HG02623 (cell line): Measurements from ENCODE around the gene GRK6.

Experiments
- ATAC-seq: cut with Tn5 transposase; IDR thresholded peaks from one replicate; pipeline ENCODE4 v1.9.1; 2021; ENCODE audit warnings: moderate library complexity; ENCODE audit not compliant: unreplicated experiment

GRK6 gene

DNA sequence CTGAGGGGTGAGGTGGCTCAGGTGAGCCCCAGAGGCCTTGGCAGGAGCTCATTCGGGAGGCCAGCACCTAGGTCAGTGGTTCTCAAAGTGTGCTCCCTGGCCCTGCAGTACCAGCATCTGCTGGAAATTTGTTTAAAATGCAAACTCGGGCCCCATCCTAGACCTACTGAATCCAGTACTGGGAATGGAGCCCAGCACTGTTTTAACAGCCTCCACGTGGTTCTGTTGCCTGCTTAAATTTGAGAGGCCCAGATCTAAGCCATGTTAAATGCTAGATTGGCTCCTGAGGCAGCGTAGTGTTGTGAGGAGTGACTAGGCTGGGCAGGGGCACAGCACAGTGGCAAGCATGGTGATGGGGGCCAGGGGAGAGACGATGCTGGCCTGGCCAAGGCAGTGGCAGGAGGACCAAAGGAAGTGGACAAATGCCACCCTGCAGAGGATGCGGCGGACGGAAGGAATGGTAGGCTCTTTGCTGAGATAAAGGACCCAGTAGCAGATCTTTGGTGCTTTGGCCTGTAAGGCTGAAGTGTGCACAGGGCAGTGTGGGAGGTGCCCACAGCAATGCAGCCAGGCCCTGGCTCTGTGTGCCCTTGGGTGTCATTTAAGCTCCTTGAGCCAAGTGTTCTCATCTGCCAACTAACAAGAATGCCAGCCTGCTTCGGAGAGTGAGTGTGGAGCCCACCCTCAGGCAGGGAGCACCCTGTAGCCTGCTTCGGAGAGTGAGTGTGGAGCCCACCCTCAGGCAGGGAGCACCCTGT is 24.4 kb downstream of the GRK6 start:
- ATAC-seq, result no peak

DNA sequence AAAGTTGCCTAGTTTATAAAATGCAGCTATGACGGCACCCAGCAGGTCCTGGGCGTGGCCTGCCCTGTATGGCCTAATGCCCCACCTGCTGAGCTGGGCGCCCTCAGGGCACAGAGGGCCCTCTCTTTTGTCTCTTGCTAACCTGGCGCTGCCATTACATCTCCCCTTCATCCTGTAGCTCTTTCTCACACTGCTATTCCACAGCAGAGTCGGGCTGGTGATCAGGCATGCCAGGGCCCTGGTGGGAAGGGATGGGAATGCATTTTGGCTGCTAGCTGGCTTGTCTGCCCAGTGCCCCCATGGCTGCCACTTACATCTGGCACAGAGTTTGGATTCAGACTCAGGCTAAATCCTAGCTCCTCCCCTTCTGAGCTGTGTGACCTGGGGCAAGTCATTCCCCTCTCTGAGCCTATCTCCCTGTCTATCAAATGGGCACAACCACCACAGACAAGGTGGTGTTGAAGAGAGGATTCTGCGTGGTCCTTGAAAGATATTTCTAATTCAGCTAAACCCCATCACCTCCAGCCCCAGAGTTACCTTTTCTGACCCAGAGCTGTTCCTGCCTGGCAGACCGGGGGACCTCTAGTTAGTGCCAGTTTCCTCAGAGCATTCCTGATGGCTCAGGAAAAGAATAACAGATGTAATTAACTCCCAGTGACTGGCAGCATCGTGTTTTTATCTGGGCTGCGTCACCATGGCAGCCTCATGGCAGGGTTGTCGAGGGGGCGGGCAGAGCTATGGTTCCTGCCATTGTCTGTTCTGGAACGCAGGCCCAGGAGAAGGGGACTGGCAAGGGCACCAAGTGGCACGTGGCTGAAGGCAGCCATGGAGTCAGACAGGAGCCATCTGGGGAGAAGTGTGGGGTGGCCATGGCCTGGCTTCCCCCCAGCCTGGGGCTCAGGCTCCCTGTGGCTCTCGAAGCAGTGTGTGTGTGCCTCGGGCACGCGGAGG is 26.5 kb downstream of the GRK6 start:
- no peak for ATAC-seq

DNA sequence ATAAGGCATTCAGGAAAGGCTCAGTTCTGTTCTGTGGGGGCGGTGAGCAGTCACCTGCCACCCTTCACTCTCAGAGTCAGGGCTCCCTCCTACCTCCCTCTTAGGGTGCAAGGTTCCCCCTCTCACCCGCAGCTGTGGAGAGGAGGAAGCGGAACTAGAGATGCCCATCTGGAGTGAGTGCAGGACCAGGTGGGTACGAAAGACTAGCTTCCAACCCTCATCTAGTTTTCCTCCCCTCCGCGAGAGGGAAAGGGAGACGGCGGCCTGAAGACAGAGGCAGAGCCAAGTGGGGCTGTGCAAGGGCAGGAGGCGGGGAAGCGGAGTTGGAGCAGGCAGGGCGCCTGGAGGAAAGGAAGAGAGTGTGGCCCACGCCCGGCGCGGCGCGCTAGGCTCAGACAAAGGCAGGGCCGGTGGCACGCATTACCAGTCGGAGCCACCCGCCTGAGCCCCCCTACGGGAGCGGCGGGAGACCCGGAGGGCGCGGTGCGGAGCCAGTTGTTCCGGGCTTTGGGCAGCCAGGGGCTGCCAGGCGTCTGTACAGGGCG is 27.4 kb downstream of the GRK6 start:
- no peak for ATAC-seq

DNA sequence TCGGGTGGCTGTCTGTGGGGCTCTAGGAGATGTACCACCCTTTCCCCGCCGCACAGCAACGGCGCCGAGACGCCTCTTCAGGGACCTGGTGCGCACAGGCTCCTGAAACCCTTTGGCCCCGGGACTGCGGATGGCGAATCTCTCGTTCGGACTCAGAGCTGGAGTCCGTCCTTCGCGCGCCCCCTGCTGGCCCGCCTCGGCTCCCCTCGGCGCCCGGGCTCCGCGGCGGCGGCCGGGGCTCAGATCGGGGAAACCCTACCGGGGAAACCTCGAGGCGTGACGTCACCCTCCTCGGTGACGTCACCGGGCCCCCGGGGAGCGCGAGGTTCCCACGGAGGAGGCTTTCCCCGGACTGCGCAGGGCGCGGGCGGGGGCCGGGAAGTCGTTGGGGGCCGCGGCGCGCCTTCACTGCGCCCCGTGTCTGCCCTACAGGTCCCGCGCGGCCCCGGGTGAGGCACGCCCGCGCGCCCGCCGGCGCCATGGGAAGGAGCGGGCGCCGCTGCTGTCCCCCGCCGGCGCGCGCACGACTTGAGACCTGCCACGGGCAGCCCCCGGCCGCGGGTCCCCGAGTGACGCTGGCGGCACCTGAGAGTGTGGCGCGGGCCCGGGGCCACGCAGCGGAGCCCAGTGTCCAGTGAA is 28.0 kb downstream of the GRK6 start:
- ATAC-seq, result peak; percentile 46

DNA sequence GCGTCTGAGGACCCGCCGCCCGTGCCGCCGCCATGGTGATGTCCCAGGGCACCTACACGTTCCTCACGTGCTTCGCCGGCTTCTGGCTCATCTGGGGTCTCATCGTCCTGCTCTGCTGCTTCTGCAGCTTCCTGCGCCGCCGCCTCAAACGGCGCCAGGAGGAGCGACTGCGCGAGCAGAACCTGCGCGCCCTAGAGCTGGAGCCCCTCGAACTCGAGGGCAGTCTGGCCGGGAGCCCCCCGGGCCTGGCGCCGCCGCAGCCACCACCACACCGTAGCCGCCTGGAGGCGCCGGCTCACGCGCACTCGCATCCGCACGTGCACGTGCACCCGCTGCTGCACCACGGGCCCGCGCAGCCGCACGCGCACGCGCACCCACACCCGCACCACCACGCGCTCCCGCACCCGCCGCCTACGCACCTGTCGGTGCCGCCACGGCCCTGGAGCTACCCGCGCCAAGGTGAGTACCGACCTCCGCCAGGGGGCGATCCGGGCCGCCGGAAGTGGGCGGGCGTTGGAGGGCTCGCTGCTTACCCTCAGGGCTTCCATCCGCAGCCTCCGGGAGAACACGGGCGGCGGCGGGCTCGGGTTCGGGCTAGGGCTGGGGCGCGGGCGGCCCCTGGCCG is 28.7 kb downstream of the GRK6 start:
- peak; percentile 51 for ATAC-seq

DNA sequence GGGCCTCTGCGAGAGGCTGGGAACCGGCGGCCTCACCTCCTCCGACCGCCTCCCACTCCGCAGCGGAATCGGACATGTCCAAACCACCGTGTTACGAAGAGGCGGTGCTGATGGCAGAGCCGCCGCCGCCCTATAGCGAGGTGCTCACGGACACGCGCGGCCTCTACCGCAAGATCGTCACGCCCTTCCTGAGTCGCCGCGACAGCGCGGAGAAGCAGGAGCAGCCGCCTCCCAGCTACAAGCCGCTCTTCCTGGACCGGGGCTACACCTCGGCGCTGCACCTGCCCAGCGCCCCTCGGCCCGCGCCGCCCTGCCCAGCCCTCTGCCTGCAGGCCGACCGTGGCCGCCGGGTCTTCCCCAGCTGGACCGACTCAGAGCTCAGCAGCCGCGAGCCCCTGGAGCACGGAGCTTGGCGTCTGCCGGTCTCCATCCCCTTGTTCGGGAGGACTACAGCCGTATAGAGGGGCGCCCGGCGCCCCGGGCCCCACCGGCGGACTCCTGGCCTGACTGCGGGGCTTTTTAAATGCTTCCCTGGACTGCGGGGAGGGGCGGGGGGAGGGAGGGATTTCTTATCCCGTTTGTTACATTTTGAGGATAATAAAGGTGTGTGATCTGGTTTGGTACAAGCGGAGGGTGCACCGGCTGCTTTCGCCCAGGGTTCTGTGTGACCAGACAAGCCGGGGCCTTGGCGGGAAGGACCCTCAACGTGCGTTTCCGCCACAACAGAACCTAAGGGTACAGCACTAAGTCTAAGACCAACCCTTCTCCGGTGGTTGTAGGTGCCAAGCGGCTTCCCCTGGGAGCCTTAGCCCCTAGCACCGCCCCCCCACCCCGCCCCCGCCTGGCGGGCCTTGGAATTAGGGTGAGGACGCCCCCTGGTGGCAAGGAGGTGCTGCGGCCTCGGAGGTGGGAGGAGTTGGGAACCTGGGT is 29.4 kb downstream of the GRK6 start:
- peak; percentile 13 for ATAC-seq

DNA sequence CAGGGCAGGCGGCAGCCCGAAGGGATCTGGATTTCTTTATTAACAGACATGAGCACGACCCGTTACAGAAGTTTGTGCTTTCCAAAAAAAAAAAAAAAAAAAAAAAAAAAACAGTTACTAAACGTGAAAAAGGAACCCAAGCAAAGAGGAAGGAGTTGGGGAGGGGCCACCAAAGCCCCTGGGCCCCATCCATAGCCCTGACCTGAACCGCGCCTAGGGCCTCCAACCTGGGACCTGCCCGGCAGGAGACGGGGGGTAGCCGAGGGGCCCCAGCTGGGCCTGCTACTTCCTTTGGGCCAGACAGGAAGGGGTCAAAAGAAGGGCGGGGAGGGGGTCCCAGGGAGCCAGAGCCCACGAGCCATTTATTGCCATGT is 30.1 kb downstream of the GRK6 start:
- ATAC-seq, result no peak

DNA sequence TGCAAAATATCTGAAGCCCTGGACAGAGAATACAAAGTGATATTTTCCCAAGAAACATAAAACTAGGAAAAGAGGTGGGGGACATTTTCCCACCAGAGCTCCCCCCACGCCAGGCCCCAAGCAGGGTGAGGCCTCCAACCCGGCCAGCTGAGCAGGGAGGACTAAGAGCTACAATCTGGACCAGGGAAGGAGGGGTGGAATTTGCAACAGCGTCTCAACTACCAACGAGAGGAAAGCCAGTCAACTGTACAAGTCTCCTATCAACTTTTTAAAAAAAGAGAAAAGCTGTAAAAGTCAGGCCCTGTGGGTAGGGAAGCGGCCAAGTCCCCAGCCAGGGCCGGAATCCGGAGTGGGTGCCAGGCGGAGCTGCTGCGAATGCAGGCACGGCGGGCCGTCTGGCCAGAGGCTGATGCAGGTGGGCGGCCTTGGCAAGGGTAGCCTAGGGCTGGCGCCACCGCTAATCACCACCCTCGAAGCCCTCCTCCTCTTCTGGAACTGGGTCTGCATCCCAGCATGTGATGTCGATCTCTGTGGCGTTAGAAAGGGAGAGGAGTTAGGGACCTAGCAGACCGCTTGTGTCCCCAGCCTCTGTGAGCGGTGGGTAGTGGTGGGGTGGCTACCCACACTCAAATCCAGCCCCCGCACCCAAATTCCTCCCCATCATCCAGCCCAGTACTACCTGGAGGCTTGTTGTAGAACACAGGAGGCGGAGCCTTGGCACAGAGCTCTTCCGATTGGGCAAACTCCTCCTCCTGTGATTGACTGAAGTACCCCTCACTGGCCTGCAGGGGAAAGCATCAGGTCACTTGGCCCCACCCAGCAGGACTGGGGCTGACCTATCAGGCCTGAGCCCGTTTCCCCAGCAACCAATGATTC is 30.7 kb downstream of the GRK6 start:
- peak; percentile 27 for ATAC-seq

DNA sequence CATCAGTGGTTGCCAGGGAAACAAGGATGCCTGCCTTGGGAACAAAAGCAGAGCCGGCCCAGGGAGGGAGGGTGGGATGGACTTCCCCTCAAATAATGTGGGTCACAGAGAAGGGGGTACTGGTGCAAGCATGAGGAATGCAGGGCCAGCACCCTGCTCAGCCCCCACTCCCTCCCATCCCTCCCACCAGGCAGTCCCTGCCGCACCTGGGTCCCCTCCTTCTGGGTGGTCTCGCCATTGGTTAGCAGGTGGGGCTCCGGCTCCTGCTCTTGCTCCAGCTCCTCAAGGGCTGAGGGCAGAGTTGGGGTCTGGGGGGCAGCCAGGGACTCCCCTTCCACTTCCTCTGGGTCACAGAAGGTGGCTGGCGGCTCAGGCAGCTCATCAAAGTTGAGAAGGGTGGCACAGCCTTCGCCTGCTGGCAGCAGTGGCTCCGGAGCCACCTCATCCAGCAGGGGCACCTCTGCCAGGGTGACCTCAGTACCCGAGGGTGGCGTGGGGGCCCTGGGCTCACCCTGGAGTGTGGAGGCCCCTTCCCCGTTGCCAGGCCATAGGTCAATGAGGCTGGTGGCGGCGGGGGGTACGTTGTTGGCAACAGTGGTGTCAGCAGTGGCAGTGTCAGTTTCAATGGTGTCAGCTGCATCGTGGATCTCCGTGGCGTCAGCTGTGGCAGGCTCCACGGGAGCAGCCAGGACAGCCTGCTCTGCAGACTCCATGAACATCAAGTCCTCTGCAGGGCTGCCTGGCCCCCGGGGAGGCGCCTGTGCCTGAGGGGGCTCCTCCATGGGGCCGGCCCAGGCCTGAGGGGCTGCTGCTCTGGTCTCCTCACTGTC is 31.6 kb downstream of the GRK6 start:
- ATAC-seq, result no peak

DNA sequence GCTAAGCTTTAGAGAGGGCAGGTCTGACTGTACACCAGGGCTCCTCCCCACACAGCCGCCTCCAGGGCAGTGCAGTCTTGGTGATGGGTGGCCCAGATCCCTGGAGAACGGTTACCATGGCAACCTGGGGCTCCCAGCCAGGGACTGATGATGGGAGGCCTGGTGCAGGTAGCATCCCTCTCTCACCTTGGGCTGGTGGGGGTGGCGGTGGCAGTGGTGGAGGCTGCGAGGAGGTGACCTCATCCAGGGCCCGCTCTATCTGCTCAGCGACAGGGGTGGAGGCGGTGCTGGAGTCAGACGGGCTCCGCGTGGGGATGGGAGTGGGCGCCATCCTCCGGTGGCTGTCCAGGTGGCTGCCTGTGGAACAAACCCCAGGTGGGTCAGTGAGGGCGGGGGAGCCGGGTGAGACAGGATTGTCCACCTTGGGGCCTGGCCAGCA is 32.5 kb downstream of the GRK6 start:
- ATAC-seq, result no peak

DNA sequence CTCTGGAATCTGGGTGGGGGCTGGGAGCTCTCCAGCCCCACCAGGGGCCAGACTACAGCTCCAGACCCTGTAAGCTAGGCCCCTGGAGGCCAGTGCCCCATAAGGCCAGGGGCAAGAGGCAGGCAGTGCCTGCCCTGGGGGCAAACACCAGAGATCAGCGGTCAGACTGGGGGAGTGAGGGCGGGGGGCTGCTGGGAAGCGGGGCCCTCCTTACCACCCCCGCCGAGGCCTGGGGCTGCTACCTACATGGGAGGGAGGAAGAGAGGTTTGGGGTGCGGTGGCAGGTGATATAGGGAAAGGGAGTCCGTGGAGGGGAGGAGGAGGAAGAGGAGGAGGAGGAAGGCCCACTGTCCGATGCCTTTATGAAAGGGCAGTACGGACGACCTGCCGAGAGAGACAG is 32.9 kb downstream of the GRK6 start:
- ATAC-seq, result no peak

DNA sequence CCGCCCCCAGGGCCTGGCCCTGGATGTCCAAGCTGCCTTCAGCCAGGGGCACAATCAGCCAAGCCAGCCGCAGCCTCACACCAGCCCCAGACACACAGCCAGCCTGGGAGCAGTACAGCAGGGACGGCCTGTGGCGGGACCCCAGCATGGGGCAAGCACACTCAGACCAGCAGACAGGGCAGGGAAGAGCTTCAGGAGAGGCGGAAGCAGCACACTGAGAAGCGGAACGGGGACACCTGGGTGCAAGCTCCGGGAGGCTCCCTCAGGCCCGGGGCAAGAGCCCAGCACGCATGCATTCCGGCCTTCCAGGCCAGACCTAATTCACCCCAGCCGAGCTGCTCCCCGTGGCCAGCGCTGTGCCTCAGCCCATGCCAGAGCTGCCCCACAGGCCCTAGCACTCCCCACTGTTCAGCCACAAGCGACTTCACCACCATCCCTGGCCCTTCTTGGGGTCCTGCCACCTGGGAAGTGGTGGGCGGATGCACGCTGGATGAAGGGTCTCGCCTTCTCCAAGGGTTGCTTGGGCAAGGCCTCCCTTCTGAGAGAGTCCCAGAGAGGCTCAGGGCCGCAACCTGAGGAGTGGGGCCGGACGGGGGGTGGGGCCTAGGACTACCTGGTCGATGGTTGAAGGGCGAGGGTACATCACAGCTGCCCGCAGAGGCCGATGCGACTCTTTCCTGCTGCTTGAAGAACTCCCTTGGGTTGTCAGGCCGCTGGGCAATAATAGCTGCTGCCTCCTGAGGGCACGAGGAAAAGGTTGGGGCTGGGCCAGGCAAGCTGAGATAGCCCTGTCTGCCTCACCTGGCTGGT is 33.5 kb downstream of the GRK6 start:
- no peak for ATAC-seq

DNA sequence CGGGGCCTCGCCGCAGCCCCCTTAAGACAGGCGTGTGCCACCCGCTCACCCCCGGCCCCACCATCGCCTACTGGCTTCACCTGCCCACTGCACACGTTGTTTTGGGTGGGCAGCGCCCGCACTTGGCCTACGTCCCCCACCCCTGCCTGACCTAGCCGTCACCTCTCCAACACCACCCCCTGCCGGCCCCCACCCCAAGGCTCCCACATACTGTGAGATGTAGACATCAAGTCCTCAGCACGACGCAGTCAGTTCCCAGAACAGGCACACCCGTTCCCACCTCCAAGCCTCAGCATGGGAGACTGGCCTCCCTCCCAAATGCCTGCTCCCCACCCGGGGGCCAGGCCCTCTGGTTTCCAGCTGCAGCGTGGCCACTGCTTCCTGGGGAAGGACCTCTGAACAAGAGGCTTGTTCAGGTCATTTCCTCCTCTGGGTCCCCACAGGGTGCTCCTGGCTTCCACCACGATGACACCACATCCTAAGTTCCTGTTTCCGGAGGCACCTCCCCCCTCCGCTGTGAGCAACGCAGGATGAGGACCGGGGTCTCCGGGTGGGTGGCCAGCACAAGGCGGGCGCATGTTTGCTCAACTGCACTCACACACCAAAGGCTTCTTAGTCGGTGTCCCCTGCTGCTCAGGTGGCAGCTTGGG is 35.7 kb downstream of the GRK6 start:
- ATAC-seq, result no peak

DNA sequence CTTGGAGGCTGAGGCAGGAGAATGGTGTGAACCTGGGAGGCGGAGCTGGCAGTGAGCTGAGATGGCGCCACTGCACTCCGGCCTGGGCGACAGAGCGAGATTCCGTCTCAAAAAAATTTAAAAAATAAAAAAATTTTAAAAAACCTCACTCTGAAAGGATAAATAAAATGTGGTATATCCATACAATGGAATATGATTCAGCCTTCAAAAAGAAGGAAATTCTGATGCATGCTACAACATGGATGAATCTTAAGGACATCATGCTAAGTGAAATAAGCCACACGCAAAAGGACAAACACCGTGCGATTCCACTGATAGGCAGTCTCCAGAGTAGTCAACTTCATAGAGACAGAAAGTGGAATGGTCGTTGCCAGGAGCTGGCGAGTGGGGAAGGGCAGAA is 38.6 kb downstream of the GRK6 start:
- ATAC-seq, result no peak

DNA sequence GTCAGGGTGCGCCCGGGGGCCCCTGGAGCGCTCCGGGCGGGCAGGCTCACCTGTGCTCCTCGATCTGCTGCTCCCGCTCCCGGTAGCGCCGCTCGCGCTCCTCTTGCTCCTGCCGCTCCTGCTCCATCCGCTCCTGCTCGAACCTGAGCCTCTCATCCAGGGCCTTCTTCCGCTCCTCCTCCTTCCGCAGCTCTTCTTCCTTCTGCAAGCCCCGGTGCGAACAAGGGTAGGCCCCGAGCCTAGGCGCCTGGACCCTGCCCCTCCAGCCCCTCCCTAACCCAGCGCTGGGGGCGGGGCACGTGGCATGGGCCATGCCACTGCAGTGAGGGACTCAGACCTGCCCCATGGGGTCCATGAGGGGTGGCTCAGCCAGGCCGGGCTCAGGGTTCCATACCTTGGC is 40.4 kb downstream of the GRK6 start:
- no peak for ATAC-seq

DNA sequence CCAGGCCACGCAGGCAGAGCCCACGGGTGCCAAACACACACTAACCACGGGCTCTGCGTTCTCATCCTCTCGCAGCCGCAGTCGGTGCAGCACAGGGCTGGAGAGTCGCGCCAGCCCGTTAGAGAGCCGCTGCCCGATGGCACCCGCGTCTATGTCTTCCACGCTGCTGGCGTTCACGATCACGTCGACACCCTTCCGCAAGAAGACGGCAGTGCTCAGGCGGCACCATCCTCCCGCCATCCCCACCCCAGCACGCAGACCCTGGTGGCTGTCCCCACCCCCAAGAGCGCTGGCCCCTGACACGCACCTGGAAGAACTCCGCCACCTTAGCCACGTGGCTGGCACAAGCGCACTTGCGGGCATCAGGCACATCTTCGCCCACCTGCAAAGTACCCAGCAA is 41.0 kb downstream of the GRK6 start:
- ATAC-seq, result no peak

DNA sequence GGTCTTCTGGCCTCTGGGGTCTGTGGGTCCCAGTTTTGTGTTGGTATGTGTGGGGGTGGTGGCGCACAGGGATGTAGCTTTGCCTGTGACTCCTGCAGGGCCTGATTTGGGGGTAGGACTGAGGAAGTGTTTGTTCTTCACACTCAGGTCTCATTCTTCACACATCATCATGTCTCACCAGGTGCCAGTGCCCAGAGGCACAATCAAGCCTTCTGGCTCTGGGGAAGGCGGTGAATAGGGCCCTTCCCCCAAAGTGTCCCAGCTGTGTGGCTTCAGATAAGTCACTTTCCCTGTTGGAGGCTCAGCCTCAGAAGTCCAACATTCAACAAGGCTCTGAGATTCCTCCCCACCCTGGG is 41.8 kb downstream of the GRK6 start:
- no peak for ATAC-seq
